Germinal center (tissue), 1 donor: Measurements from ENCODE around the gene ALDH1B1.
"Not testable (repeated sequence)": the region's sequence is repeated elsewhere in the genome, so short reads cannot be mapped to it uniquely, and the experiment has no call there.

Source experiments
- DNase-seq: peaks from one replicate; pipeline ENCODE4 v3.0.0; 2012; ENCODE audit warnings: mixed read lengths, low spot score

Gene ALDH1B1

GRCh38 chr9:38361473-38361850 is 31.0 kb upstream of the ALDH1B1 start:
- DNase-seq = no peak

GRCh38 chr9:38362852-38363588 is 29.5 kb upstream of the ALDH1B1 start:
- DNase-seq = peak; percentile 15

GRCh38 chr9:38363589-38363925 is 28.9 kb upstream of the ALDH1B1 start:
- no peak for DNase-seq

GRCh38 chr9:38367898-38368297 is 24.6 kb upstream of the ALDH1B1 start:
- DNase-seq = no peak

- no peak for DNase-seq
Observed at GRCh38 chr9:38368731-38369130, 23.8 kb upstream of the ALDH1B1 start.

- no peak for DNase-seq
Observed at GRCh38 chr9:38370176-38370575, 22.3 kb upstream of the ALDH1B1 start.

GRCh38 chr9:38371495-38371894 is 21.0 kb upstream of the ALDH1B1 start:
- DNase-seq = no peak

GRCh38 chr9:38372762-38373619 is 19.5 kb upstream of the ALDH1B1 start:
- no peak for DNase-seq

- no peak for DNase-seq
Observed at GRCh38 chr9:38373679-38374078, 18.8 kb upstream of the ALDH1B1 start.

GRCh38 chr9:38374847-38375571 is 17.5 kb upstream of the ALDH1B1 start:
- no peak for DNase-seq

GRCh38 chr9:38375572-38375963 is 16.9 kb upstream of the ALDH1B1 start:
- no peak for DNase-seq

GRCh38 chr9:38376021-38376670 is 16.4 kb upstream of the ALDH1B1 start:
- DNase-seq = no peak

GRCh38 chr9:38377336-38378083 is 15.0 kb upstream of the ALDH1B1 start:
- DNase-seq = not testable (repeated sequence)

GRCh38 chr9:38380230-38380871 is 12.2 kb upstream of the ALDH1B1 start:
- DNase-seq = no peak

GRCh38 chr9:38380872-38381534 is 11.5 kb upstream of the ALDH1B1 start:
- no peak for DNase-seq

- DNase-seq = no peak
Observed at GRCh38 chr9:38382141-38382540, 10.4 kb upstream of the ALDH1B1 start.

GRCh38 chr9:38384990-38385848 is 7.3 kb upstream of the ALDH1B1 start:
- no peak for DNase-seq

GRCh38 chr9:38385896-38386295 is 6.6 kb upstream of the ALDH1B1 start:
- no peak for DNase-seq

- DNase-seq = no peak
Observed at GRCh38 chr9:38386319-38386895, 6.1 kb upstream of the ALDH1B1 start.
